Right atrium auricular region (tissue), 2 donors: ENCODE results near the gene STK10. TPM values are rescaled to one million over a fixed set of nuclear protein-coding genes. Genes with fewer than 3 reads are reported as not detected.

Experiments used
- DNase-seq: peaks from one replicate; pipeline ENCODE4 v3.0.0-alpha.2; 2019; ENCODE audit warnings: low spot score
- H3K27ac ChIP-seq, 2 donors: fragments of 200-600 bp; sonication (generic); 1 replicate in 1 of 2; 2 replicates in 1 of 2; pipeline ENCODE4 v1.5.1; 2016 to 2019
- H3K27me3 ChIP-seq, 2 donors: fragments of 200-600 bp; sonication (generic); one replicate each; pipeline versions ENCODE4 v1.5.1 to v1.6.0; 2017 to 2019
- H3K36me3 ChIP-seq: fragments of 200-600 bp; sonication (generic); one replicate; pipeline ENCODE4 v1.5.1; 2016
- H3K4me1 ChIP-seq, 2 donors: fragments of 200-600 bp; sonication (generic); one replicate each; pipeline versions ENCODE4 v1.5.1 to v1.6.0; 2017 to 2019
- H3K4me3 ChIP-seq, 2 donors: fragments of 200-600 bp; sonication (generic); 1 replicate in 1 of 2; 2 replicates in 1 of 2; pipeline ENCODE4 v1.5.1; 2017 to 2019; ENCODE audit warnings: mild to moderate bottlenecking in 1 of 2, moderate library complexity in 1 of 2
- H3K9me3 ChIP-seq, 2 donors: fragments of 200-600 bp; sonication (generic); one replicate each; pipeline ENCODE4 v1.5.1; 2019
- total RNA-seq, 2 donors: library from RNA; depleted of rRNA; stranded (reverse); fragments of >200 nt; gene quantifications; one replicate each; pipeline ENCODE4 v1.1.0, GENCODE V29; 2016
- TF ChIP-seq, protein P1 (sequence below), 2 donors: fragments of 200-600 bp; sonication (generic); IDR thresholded peaks; one replicate each; pipeline ENCODE4 v1.5.1; 2019; ENCODE audit warnings: antibody characterized with exemption in 2 of 2

The STK10 gene
- total RNA-seq, 2 donors from 2014 or later, result 6.9 to 10.8 TPM

- H3K4me3 ChIP-seq, result no peak overlapping the region
- H3K27ac ChIP-seq, result peak overlapping the region in 1 of 2 donors; percentile 48
- peak; percentile 84 for DNase-seq
- H3K9me3 ChIP-seq, result peaks cover 0 to 5% of the 10 kb centered on the region in 2 donors
- H3K4me1 ChIP-seq, result peaks cover 0 to 7% of the 10 kb centered on the region in 2 donors
- no peaks in the 10 kb centered on the region for H3K36me3 ChIP-seq
- TF ChIP-seq, protein P1, sequence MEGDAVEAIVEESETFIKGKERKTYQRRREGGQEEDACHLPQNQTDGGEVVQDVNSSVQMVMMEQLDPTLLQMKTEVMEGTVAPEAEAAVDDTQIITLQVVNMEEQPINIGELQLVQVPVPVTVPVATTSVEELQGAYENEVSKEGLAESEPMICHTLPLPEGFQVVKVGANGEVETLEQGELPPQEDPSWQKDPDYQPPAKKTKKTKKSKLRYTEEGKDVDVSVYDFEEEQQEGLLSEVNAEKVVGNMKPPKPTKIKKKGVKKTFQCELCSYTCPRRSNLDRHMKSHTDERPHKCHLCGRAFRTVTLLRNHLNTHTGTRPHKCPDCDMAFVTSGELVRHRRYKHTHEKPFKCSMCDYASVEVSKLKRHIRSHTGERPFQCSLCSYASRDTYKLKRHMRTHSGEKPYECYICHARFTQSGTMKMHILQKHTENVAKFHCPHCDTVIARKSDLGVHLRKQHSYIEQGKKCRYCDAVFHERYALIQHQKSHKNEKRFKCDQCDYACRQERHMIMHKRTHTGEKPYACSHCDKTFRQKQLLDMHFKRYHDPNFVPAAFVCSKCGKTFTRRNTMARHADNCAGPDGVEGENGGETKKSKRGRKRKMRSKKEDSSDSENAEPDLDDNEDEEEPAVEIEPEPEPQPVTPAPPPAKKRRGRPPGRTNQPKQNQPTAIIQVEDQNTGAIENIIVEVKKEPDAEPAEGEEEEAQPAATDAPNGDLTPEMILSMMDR (IDR thresholded peaks at IDR 0.05), result no peak
- H3K27me3 ChIP-seq, result no peaks in the 10 kb centered on the region
These were observed 54.5 kb downstream of the STK10 start for GRCh38 chr5:172133359-172134029.

- TF ChIP-seq, protein P1 (IDR thresholded peaks at IDR 0.05), result no peak
- peaks cover 0 to 7% of the 10 kb centered on the region in 2 donors for H3K4me1 ChIP-seq
- no peak overlapping the region for H3K4me3 ChIP-seq
- no peak for DNase-seq
- no peak overlapping the region for H3K27ac ChIP-seq
- H3K9me3 ChIP-seq, result peaks cover 0 to 5% of the 10 kb centered on the region in 2 donors
- no peaks in the 10 kb centered on the region for H3K36me3 ChIP-seq
- H3K27me3 ChIP-seq, result no peaks in the 10 kb centered on the region
These were observed 56.3 kb downstream of the STK10 start for GRCh38 chr5:172131690-172132089.

DNA sequence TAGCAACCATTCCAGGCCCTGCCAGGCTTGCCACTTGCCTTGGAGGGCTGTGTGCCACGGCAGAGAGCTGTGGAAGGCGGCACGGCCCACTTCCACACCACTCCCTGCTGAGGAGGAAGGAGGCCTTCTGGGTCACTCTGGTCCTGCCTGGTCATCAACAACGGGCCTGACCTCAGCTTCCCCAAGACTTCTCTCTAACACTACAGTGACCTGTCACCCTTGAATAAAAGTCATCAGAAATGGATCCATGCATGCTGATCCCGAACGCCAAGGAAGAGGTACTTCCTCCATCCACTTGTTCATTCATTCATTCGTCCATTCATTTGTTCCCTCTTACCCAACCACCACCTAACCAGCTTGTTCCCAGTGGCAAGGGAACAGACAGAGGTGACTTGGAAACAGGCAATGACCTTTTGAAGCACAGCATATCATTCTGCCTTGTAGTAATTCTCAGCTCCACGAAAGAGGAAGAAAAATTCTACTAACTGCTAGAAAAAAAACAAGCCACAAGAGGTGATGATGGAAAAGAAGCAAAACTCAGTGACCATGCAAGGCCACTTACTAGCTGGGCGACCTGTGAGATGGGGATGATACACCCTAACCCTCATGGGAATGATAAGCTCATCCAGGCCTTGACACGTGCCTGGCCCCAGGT lies 58.6 kb downstream of the STK10 start:
- peaks cover 0 to 7% of the 10 kb centered on the region in 2 donors for H3K4me1 ChIP-seq

GRCh38 chr5:172127581-172127980 lies 60.4 kb downstream of the STK10 start:
- no peaks in the 10 kb centered on the region for H3K27me3 ChIP-seq
- no peak overlapping the region for H3K27ac ChIP-seq
- DNase-seq, result no peak
- H3K4me3 ChIP-seq, result no peak overlapping the region
- H3K36me3 ChIP-seq, result no peaks in the 10 kb centered on the region
- peaks cover 0 to 8% of the 10 kb centered on the region in 2 donors for H3K4me1 ChIP-seq
- no peaks in the 10 kb centered on the region for H3K9me3 ChIP-seq
- TF ChIP-seq, protein P1 (IDR thresholded peaks at IDR 0.05), result no peak

More for the DNA sequence above, 58.6 kb downstream of the STK10 start:
- Histone ChIP-seq H3K27ac (no peak overlapping the region), H3K36me3 (no peaks in the 10 kb centered on the region), H3K9me3 (no peaks in the 10 kb centered on the region), H3K27me3 (no peaks in the 10 kb centered on the region), H3K4me3 (no peak overlapping the region)
- no peak for DNase-seq
- TF ChIP-seq, protein P1 (IDR thresholded peaks at IDR 0.05), result no peak

DNA sequence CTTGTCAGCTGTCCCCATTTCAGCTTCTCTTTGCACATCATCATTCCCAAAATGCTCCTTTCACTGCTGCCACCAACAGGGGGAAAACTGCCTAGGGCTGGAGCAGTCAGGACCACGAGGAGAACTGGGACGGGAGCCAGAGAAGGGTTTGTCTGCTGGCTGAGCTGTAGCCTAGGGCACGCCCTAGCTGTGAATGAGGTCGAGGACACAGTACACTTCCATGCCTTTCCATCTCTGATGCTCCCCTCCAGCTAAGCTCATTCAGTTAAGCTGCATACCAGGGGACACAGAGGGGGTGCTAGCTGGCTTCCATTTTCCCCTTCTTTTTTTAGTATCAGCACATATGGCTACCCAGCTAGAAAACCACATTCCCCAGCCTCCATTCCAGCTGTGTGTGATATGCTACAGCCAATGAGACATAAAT lies 64.7 kb downstream of the STK10 start:
- H3K36me3 ChIP-seq, result no peaks in the 10 kb centered on the region
- TF ChIP-seq, protein P1 (IDR thresholded peaks at IDR 0.05), result peak in 1 of 2 donors; percentile 58
- H3K27me3 ChIP-seq, result no peaks in the 10 kb centered on the region
- H3K9me3 ChIP-seq, result no peaks in the 10 kb centered on the region
- DNase-seq, result peak; percentile 74
- H3K4me1 ChIP-seq, result peaks cover 0 to 20% of the 10 kb centered on the region in 2 donors
- H3K27ac ChIP-seq, result no peak overlapping the region
- H3K4me3 ChIP-seq, result no peak overlapping the region
